Skeletal muscle satellite cell (primary cell): ENCODE results near the gene BCR.
A peak's percentile ranks its signal among the peaks of the same experiment; 100 is the strongest.

ENCODE experiments used
- H3K27me3 ChIP-seq: 2 replicates; pipeline ENCODE4 v1.7.0; 2013; ENCODE audit warnings: low read length; ENCODE audit not compliant: control insufficient read depth, insufficient read depth
- H3K36me3 ChIP-seq: 2 replicates; pipeline ENCODE4 v1.7.0; 2013; ENCODE audit warnings: mild to moderate bottlenecking, control low read depth, low read length; ENCODE audit not compliant: insufficient read depth
- H3K4me1 ChIP-seq: 2 replicates; pipeline ENCODE4 v1.7.0; 2013; ENCODE audit warnings: low read length; ENCODE audit not compliant: control insufficient read depth, insufficient read depth
- H3K4me2 ChIP-seq: 2 replicates; pipeline ENCODE4 v1.7.0; 2013; ENCODE audit warnings: mild to moderate bottlenecking, low read length
- H3K4me3 ChIP-seq: 2 replicates; pipeline ENCODE4 v1.7.0; 2013; ENCODE audit warnings: low read length
- H3K9ac ChIP-seq: 2 replicates; pipeline ENCODE4 v1.7.0; 2013; ENCODE audit warnings: mild to moderate bottlenecking, low read depth, low read length, moderate library complexity
- H3K9me3 ChIP-seq: replicated peaks from 2 replicates; pipeline ENCODE4 v1.7.0; 2013; ENCODE audit warnings: mild to moderate bottlenecking, control low read depth, low read length

Gene BCR

GRCh38 chr22:23222033-23222792 is 41.9 kb downstream of the BCR start:
- H3K4me3 ChIP-seq = no peak overlapping the region
- no peak overlapping the region for H3K4me2 ChIP-seq
- no peaks in the 10 kb centered on the region for H3K9me3 ChIP-seq
- H3K36me3 ChIP-seq = no peaks in the 10 kb centered on the region
- H3K4me1 ChIP-seq = peaks cover 53% of the 10 kb centered on the region
- H3K9ac ChIP-seq = no peak overlapping the region
- no peaks in the 10 kb centered on the region for H3K27me3 ChIP-seq

- Histone ChIP-seq H3K36me3 (no peaks in the 10 kb centered on the region), H3K27me3 (no peaks in the 10 kb centered on the region), H3K9me3 (no peaks in the 10 kb centered on the region), H3K4me3 (no peak overlapping the region), H3K4me1 (peaks cover 55% of the 10 kb centered on the region), H3K9ac (no peak overlapping the region), H3K4me2 (no peak overlapping the region)
These were observed 42.7 kb downstream of the BCR start for GRCh38 chr22:23222793-23223568.

GRCh38 chr22:23223569-23224317 is 43.4 kb downstream of the BCR start:
- Histone ChIP-seq H3K9me3 (peaks cover 5% of the 10 kb centered on the region), H3K4me3 (no peak overlapping the region), H3K36me3 (no peaks in the 10 kb centered on the region), H3K4me1 (peaks cover 48% of the 10 kb centered on the region), H3K4me2 (no peak overlapping the region), H3K9ac (no peak overlapping the region), H3K27me3 (no peaks in the 10 kb centered on the region)

GRCh38 chr22:23224846-23225245 is 44.5 kb downstream of the BCR start:
- Histone ChIP-seq H3K9me3 (peaks cover 5% of the 10 kb centered on the region), H3K4me1 (peaks cover 37% of the 10 kb centered on the region), H3K4me3 (no peak overlapping the region), H3K4me2 (no peak overlapping the region), H3K36me3 (no peaks in the 10 kb centered on the region), H3K27me3 (no peaks in the 10 kb centered on the region), H3K9ac (no peak overlapping the region)

GRCh38 chr22:23225337-23225723 is 45.0 kb downstream of the BCR start:
- Histone ChIP-seq H3K4me1 (peaks cover 33% of the 10 kb centered on the region), H3K4me2 (peak overlapping the region; percentile 63), H3K9me3 (peaks cover 5% of the 10 kb centered on the region), H3K36me3 (no peaks in the 10 kb centered on the region), H3K9ac (no peak overlapping the region), H3K27me3 (no peaks in the 10 kb centered on the region), H3K4me3 (no peak overlapping the region)

GRCh38 chr22:23225724-23226496 is 45.6 kb downstream of the BCR start:
- Histone ChIP-seq H3K27me3 (no peaks in the 10 kb centered on the region), H3K4me2 (peak overlapping the region; percentile 63), H3K36me3 (no peaks in the 10 kb centered on the region), H3K9me3 (peaks cover 5% of the 10 kb centered on the region), H3K9ac (peak overlapping the region; percentile 43), H3K4me1 (peaks cover 31% of the 10 kb centered on the region), H3K4me3 (no peak overlapping the region)

- Histone ChIP-seq H3K9me3 (peaks cover 5% of the 10 kb centered on the region), H3K27me3 (no peaks in the 10 kb centered on the region), H3K9ac (peak overlapping the region; percentile 43), H3K36me3 (no peaks in the 10 kb centered on the region), H3K4me1 (peaks cover 33% of the 10 kb centered on the region), H3K4me3 (no peak overlapping the region), H3K4me2 (peak overlapping the region; percentile 63)
These were observed 46.2 kb downstream of the BCR start for GRCh38 chr22:23226497-23226850.

GRCh38 chr22:23227380-23227779 is 47.1 kb downstream of the BCR start:
- peaks cover 5% of the 10 kb centered on the region for H3K9me3 ChIP-seq
- H3K27me3 ChIP-seq = no peaks in the 10 kb centered on the region
- no peak overlapping the region for H3K4me3 ChIP-seq
- H3K4me2 ChIP-seq = no peak overlapping the region
- H3K9ac ChIP-seq = no peak overlapping the region
- no peaks in the 10 kb centered on the region for H3K36me3 ChIP-seq
- peaks cover 38% of the 10 kb centered on the region for H3K4me1 ChIP-seq

- peaks cover 43% of the 10 kb centered on the region for H3K4me1 ChIP-seq
- no peak overlapping the region for H3K4me3 ChIP-seq
These were observed 48.2 kb downstream of the BCR start for GRCh38 chr22:23228503-23228902.

GRCh38 chr22:23229646-23230045 is 49.3 kb downstream of the BCR start:
- H3K27me3 ChIP-seq = no peaks in the 10 kb centered on the region
- H3K4me3 ChIP-seq = no peak overlapping the region
- H3K9ac ChIP-seq = no peak overlapping the region
- H3K4me1 ChIP-seq = peaks cover 52% of the 10 kb centered on the region
- H3K9me3 ChIP-seq = peaks cover 5% of the 10 kb centered on the region
- no peak overlapping the region for H3K4me2 ChIP-seq
- no peaks in the 10 kb centered on the region for H3K36me3 ChIP-seq

More at GRCh38 chr22:23228503-23228902, 48.2 kb downstream of the BCR start:
- Histone ChIP-seq H3K4me2 (no peak overlapping the region), H3K27me3 (no peaks in the 10 kb centered on the region), H3K9ac (no peak overlapping the region), H3K36me3 (no peaks in the 10 kb centered on the region), H3K9me3 (peaks cover 5% of the 10 kb centered on the region)
